Endometrium (tissue), 2 donors: ENCODE data around the gene MESD.
"Not testable (repeated sequence)": the region's sequence is repeated elsewhere in the genome, so short reads cannot be mapped to it uniquely, and the experiment has no call there.

Source experiments
- FAIRE-seq: peaks from 2 replicates; lab custom pipeline; 2012; peaks lifted over from hg19 to GRCh38; lab: Jason Lieb, UNC
- donor health status: control.
- donor health status: control.

The MESD gene

DNA sequence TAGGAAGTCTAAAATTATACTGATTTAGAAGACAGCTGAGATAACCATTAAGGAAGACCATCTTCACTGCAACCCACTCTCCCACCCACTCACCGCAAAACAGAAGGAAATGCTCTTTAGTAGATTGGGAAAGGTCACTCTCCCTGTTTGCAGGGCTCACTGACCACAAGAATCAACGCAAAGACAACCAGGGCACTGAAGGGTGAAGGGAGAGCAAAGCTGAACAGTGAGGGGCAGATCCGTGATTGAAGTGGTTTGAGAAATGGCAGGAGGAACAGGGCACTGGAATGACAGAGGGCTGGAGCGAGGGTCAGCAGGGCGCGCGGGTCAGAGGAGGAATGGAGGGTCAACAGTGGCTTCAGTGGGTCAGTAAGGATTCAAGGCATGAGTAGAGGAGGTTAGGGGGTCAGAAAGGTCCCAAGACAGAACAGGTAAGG is 520 bp downstream of the MESD start:
- no peak for FAIRE-seq

DNA sequence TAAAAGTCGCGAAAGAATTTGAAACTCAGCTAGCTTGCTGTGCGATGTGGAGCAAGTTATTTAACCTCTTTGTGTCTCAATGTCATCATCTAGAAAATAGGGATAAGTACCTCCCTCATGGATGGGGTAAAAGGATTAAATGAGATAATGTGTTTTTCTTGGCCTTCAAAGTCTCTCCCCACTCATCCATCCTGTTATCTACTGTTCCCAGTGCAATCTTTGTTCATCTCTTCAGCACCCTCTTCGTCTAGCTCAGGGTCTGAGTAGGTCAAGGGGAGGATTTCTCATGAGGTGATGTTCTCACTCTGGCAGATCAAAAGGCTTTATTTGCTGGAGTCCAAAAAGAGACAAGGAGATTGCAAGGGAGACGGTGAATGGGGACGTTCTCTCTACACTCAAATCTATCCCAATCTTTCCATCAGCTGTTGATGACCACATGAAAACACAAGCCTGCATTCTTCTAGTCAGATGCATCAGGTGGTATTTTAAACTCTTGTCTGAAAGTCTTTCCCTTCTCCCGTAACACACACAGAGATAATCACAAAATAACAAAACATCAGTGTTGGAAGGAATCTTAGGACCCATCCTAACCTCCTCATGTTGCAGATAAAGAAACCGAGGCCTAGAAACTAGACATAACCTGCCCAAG is 1.3 kb downstream of the MESD start:
- no peak for FAIRE-seq

DNA sequence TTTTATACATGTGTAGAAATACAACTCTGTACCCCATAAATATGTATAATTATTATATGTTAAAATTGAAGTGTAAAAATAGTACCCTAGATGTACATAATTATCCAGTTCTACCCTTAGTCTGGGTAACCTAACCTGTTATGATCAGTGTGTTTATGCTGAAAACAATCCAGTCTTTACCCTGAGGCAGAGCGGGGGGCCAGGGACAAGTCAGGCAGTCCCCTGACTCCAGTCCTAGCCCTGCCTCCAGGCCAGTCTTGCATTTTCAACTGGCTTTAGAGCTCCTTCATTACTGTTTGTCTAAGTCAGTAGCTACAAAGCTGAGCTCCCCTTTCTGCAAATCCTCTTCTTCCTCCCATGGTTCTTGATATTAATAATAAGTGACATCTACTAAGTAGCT is 3.1 kb downstream of the MESD start:
- no peak for FAIRE-seq

DNA sequence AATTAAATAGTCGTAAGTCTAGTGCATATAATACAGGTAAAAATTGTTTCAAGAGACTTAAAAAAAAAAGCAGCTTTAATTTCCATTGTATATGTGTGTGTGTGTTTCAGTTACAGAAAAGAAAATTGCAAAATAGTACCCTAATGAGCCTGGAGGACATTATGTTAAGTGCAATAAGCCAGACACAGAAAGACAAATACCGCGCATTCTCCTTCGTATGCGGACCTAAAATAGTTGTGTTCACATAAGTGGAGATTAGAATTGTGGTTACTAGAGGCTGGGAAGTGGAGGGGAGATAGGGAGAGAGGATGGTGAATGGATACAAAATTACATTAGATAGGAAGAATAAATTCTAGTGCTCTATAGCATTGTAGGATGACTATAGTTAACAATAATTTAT is 3.6 kb downstream of the MESD start:
- no peak for FAIRE-seq

DNA sequence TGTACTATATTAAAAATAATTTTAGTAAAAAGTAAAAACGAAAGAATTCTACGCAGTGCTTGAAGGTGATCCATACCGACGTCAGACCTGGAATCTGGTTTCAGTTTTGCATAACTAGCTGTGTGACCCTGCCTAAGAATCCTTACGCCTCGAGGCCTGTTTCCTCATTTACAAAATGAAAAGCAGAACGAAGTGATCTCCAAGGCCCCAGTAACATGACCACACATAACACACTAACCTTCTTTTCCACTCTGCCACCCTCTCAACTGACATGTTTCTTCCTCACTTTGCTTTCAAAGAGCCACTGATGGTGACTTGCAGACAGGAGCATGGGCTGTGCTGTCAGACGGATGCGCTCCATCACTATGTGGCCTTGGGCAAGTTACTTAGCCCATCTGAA is 4.8 kb downstream of the MESD start:
- FAIRE-seq: no peak

DNA sequence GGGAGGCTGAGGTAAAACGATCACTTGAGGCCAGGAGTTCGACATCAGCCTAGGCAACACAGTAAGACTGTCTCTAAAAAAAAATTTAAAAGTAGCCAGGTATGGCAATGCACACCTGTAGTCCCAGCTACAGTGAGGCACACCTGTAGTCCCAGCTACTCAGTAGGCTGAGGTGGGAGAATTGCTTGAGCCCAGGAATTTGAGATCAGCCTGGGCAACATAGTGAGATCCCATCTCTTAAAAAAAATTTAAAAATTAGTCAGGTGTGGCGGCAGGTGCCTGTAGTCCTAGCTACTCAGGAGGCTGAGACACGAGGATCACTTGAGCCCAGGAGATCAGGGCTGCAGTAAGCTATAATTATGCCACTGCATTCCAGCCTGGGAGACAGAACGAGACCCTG is 6.8 kb downstream of the MESD start:
- no peak for FAIRE-seq

DNA sequence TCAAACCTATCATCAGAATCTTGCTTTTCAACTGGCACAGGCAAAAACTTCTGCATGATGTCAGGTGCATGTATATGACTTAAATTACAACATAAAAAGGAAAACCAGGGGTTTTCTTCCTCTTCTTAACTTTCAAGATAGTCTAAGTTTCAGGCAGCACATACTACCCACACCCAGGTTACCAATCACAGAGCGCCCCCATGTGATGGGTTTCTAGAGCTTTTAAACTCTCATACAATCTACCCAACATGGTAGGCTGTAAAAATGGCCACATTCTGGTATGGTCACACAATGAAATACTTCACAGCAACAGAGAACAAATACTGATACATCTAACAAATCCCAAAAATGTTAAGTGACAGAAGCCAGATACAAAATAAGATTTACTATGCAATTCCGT is 7.4 kb downstream of the MESD start:
- FAIRE-seq: no peak

DNA sequence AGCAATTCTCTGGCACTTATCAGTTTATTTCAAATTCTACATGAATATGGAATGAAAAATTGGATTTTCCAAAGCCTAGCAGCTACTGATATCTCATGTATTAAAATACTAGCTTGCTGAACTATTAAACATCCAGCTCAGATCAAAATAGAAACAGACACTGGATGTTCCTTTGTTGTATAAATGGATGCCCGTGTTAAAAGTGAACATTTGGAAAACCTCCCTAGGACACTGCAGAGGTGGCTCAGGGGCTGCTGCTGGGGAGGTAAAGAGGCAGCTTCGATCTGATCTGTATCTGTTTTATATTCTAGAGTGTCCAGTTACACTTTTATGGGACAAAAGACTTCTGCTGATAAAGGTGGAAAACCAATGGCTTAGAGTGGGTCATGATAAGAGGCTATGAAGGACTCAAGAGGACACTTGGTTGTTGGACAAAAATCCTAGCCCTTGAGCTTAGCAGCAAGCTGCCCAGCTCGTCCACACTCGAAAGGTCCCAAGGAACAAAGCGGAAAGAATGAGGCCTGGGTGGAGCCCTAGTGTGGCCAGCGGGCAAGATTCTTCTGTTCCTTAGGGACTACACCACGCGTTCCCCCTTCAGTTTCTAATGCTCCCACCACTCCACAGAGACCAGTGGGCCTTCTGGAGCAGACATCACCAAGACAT is 9.9 kb downstream of the MESD start:
- no peak for FAIRE-seq

DNA sequence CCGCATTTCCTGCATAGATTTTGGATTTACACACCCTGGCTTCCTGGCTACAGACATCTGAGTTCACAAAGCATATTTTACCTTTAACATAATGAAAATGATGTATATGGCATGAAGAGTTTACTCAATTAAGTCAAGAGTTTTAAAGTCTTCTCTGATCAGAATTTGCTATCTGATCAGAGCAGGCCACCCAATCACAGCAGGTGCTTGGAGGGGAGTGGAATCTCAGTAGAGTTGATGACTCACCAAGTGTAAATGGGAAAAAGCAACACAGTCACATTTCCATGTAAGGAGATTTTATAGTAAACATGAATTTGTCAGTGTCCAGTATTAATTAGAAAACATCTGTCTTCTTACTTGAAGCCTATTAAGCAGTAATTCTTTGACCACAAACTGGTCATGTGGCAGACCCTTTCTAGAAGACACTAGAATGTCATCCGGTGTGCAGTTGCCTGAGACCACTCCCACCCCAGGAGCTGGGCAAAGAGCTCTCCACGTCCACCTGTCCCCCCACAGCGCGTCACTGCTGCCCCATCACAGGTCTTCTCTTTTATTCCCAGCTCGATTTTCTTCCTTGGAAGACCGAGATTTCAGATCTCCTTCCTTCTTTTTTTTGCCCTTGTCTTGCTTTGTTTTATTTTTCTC is 10.8 kb downstream of the MESD start:
- FAIRE-seq: no peak

DNA sequence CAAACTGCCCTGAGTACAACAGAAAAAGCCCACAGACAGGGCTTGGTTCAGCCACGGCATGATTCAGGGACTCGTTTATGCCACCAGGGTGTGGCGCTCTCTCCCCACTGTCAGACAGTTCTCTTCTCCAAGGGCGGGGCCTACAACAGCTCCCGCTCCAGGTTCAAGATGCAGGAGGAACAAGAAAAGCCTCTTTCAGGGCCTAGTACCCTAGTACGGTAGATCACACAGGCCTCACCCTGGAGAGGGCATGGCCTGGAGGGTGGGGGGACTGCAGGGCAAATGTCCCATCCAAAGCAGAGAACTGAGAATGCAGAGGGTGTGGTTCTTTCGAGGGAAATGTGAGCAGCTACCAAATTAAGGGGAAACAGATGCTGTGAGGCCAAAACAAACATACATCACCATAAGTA is 12.0 kb downstream of the MESD start:
- FAIRE-seq: no peak

DNA sequence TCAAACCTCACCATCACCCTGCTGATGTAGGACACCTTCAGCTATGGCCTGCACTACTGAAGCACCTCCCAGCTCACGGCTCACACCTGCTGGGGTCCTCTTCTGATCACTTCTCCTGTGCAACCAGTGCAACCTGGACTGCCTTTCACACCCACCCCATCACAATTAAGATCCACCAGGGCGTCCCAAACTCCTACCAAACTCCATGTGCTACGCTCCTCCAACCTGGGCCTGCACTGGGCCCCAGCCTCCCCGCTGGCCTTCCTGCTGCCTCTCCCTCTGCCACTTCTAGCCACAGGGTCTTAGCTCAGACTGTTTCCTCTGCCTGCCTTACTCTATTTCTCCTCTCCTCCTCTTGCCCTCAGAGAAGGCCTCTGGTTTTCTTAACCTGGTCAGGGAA is 12.8 kb downstream of the MESD start:
- no peak for FAIRE-seq

DNA sequence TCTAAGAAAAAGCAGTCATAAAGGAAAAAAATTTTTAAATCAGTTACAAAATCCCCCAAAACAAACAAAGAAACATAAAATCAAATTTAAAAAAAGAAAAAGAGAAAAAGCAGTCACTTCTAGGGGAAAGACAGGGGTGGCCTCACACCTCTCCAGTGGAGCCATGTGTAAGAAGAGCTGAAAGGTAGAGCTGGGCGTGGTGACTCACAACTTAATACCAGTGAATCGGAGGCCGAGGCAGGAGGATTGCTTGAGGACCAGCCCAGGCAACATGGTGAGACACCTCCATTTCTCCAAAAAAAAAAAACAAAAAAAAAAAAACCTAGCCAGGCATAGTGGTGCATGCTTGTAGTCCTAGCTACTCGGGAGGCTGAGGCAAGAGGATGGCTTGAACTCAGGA is 14.7 kb downstream of the MESD start:
- no peak for FAIRE-seq

DNA sequence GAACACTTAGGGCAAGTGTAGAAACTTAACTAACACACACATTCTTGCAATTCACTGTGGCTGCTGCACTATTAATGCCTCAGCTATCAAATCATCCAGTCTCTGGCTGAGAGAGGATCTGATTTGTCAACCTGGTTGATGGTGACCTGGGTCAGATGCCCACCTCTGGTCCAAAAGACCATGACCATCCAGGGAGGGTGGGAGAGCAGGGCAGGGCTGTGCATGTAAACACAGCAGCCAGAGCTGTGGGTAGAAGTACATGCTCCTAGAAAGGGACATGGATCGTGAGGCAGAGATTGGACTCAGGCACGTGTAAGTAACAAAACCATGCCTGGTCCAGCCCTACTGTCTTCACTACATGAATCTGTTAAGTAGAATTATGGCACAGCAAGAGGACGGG is 17.3 kb downstream of the MESD start:
- no peak for FAIRE-seq

DNA sequence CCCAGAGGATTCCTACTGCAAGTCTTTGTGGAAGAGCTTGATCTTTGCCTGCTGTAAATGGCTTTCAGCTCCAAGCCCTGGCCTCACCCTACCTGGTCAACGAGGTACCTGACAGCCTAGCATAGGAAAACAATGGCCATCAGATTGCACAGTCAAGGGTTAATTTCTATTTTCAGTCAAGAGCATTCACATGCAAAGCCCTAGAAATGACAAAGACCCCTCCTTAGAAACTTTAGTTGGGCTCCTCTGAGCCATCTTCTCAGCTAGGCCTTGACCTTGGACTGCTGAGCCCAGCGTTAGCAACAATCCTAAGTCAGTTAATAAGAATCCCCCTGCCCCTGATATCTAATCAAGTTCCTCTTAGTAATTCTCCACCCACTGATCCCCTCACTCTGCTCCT is 18.5 kb downstream of the MESD start:
- no peak for FAIRE-seq

DNA sequence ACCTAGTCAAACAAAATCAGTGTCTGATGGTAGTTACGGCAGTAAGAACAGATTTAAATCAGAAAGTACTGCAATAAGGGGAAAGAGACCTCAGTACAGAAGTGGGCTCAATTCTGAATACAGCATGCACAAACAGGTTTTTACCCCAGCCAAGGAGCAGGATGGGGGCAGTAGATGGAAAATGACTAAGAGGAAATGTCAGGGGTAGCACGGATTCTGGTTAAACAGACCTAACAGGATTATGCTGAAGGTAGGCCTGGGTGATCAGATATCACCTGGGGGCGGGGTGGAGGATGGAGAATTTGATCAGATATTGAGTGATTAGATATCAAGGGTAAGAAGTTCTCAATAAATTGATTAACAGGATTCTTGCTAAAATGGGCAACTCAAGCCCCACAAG is 19.0 kb downstream of the MESD start:
- no peak for FAIRE-seq

DNA sequence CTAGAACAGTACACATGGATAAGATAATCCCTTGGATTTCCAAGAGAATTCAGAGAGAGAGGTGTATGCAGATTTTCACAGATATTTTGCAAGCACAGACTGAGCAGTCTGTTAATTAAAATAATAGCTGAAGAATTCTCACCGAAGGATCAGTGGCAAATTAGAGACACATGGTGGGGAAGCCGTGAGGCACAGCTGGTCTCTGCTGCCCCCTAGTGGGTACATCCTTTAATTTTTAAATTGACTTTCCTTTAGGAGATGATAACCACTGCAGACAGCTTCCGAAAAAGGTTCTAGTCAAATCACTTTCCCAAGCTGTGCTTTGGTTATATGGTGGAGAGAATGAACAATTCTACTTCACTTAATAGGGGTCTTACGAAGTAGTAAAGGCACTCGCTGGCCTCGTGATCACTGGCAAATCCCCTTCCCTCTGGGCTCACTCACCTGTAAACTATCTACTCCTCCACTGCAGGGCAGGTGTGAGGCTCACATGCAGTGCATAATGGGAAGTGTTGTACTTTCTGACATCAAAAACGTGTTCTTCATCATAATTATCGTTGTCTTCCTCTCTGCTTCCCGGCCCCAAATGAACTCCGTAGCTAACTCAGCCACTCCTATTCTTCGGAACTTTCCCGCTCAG is 19.5 kb downstream of the MESD start:
- peak; percentile 39 for FAIRE-seq

DNA sequence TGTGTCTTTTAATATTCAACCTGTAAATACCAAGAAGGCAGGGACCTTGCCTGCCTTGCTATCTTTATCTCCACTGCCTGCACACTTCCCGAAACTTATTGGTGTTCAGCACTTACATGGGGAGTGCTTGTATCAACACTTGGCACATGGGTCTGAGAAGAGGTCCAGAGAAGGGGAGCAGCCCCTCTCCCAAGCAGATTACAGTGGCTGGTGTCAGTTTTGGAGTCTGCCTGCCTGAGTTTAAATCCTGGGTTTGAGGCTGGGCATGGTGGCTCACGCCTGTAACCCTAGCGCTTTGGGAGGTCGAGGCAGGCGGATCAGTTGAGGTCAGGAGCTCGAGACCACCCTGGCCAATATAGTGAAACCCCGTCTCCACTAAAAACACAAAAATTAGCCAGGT is 20.3 kb downstream of the MESD start:
- no peak for FAIRE-seq

DNA sequence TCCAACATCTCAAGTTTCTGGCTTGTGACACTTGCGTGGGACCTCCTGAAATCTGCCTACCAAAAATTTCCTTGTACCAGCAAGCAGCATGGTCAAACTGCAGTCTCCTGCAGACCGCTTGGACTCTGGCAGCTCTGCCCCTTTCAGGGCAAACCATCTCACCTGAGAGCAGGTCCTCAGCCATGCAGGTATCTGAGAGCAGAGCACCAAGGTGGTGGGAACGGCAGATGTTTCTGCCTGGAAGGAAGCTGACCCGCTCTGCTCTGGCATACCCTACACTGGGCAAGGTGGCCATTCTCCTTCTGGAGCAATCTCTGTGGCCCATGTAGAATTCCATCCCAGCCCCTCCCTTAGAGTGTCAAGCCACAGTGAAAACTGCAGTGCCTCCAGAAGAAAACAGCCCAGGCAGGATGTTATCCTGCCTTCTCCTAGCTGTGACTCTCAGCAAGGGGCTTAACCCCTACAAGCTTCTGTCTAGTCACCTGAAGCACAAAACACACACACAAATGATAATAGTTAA is 21.6 kb downstream of the MESD start:
- no peak for FAIRE-seq

DNA sequence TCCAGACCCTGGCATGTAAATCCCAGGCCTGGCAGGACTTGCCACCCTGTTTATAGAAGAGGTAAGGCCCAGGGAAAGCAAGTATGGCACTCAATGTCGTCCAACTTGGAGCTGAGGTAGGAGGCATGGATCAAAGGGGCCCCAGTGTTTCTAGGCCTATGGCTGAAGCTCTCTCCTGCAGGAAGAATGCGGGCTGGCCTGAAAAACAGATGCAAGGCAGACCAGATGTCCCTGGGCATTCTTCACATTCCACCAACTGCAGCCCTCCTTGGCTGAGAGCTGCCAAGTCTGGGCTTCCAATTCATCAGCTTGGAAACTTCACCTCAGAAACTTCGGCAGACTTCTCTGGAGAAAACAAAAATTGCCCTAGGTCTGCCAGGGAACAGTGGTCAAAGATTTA is 22.2 kb downstream of the MESD start:
- FAIRE-seq: no peak

DNA sequence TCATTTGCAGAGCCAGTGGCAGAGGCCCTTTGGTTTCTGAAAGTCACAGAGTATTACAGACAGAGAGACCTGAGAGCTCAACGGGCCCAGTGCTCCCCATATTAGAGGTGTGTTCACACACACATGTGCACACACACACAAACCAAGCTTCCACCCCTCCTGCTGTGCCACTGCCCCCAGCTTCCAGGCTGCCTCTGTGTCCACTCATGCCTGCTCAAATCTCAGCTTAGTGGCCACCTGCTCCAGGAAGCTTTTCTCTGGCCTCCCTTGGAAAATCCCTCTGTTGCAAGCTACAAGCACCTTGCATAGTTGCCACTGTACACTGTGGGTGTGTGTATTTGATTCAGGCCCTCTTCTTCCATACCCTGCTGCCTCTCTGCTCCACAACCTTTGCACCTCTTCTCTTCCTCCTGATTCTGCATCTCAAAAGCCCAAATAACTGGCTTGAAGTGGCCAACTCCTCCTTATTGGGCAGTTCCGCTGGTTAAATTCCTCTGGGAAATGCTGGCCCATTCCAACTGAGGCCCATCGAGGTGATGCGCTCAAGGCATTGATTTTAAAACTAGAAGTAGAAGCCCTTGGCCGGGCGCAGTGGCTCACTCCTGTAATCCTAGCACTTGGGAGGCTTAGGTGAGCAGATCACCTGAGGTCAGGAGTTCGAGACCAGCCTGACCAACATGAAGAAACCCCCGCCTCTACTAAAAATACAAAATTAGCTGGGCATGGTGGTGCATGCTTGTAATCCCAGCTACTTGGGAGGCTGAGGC is 23.0 kb downstream of the MESD start:
- no peak for FAIRE-seq

DNA sequence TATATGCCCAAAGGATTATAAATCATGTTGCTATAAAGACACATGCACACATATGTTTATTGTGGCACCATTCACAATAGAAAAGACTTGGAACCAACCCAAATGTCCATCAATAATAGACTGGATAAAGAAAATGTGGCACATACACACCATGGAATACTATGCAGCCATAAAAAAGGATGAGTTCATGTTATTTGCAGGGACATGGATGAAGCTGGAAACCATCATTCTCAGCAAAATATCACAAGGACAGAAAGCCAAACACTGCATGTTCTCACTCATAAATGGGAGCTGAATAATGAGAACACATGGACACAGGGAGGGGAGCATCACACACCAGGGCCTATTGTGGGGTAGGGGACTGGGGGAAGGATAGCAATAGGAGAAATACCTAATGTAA is 24.2 kb downstream of the MESD start:
- FAIRE-seq: not testable (repeated sequence)

DNA sequence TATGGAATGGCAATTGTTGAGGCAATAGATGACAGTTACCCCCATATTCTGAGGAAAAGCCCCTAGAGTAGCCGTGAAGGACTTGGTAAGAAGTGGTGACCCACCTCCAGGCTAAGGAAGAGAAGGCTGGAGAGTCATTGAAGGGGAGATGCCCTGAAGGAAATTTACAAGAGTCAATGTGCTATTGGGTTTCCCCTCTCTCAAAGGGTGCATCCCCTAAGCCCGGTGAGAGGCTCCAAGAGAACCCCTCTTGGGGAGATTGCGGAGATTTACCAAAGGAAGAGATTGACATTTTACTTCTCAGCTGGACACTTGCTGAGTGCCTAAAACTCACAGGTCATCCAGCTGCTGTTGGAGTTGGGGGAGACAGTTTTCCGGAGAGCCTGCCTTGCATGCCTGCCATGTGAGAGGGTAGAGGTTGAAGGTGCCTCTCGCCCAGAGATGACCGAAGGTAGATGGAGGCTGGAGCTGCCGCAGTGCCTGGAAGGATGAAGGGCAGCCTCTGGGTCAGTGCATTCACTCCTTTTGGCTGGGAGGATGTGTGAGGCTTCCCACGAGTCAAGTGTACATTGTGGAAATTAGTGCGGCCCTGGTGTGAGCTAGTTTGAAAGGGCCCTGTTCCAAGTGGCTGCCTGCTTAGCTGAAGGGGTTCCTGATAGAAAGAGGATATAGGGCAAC is 30.7 kb downstream of the MESD start:
- FAIRE-seq: no peak
